Nasal cavity respiratory epithelium epithelial cell of viscerocranial mucosa (primary cell): Measurements from ENCODE around the gene ITIH3. TPM values are rescaled to one million over a fixed set of nuclear protein-coding genes. Genes with fewer than 3 reads are reported as not detected.

Experiments used
- total RNA-seq: library from RNA; depleted of rRNA; stranded (reverse); fragments of >200 nt; gene quantifications from 2 replicates; pipeline ENCODE4 v1.2.3, GENCODE V29; 2014

Gene ITIH3, protein sequence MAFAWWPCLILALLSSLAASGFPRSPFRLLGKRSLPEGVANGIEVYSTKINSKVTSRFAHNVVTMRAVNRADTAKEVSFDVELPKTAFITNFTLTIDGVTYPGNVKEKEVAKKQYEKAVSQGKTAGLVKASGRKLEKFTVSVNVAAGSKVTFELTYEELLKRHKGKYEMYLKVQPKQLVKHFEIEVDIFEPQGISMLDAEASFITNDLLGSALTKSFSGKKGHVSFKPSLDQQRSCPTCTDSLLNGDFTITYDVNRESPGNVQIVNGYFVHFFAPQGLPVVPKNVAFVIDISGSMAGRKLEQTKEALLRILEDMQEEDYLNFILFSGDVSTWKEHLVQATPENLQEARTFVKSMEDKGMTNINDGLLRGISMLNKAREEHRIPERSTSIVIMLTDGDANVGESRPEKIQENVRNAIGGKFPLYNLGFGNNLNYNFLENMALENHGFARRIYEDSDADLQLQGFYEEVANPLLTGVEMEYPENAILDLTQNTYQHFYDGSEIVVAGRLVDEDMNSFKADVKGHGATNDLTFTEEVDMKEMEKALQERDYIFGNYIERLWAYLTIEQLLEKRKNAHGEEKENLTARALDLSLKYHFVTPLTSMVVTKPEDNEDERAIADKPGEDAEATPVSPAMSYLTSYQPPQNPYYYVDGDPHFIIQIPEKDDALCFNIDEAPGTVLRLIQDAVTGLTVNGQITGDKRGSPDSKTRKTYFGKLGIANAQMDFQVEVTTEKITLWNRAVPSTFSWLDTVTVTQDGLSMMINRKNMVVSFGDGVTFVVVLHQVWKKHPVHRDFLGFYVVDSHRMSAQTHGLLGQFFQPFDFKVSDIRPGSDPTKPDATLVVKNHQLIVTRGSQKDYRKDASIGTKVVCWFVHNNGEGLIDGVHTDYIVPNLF
- not detected in 2 replicates for total RNA-seq

DNA sequence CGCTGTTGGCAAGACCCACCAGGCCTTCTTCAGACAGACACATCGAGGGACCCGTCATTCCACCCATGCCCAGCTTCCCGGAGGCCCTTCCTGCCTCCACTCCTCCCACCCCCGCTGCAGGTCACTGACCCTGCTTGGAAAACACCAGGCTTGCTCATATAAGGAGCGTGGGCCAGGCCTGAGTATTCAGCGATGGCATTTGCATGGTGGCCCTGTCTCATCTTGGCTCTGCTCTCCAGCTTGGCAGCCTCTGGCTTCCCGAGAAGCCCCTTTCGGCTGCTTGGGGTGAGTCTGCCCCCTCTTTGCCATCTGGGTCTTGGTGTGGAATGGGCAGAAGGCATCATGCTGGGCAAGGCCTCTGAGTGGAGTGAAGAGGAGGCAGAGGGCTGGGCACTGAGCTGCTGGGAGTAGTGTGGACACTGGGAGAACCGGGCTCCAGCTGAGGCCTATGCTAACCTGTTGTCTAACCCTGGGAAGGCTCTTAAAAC, at the start of gene ITIH3:
TSS of gene ITIH3 (plus strand) at position 185 of the 488 bp plus-strand sequence. CDS start at position 193, 8 bp downstream.

DNA sequence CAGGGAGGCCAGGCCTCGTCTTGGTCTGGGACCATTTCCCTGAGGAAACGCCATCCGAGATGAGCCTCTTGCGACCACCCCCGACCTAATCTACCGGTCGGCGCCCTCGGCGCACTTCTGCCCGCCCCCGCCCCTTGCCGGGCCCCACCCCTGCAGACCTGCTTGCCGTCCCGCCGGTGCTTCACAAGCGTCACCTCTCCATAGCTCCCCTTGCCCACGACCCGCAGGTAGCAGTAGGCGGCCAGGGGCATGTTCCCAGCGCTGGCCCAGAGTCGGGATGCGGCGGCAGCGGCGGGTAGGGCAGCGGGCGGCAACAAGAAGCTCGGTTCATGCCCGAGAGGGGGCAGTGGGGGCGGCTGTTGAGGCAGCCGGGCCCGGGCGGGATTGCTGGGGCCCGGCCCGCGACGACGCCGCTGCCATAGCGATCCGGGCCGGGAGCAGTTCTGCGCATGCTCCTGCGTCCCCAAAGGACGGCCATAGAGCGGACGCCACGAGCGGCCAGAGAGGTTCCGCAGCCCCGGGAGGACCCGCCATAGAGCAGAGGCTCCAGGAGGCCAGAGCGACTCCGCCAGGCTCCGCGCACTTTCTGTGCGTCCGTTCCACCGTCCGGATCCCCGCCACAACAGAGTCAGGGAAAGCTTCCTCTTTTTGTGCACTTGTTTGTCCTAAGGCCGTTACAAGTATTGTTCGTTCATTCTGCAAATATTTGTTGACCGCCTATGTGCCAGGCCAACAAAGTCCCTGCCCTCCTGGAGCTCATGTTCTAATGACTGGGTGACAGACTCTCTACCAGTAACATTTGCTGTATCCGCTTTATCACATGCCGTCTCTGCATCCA, 23.9 kb upstream of the ITIH3 start, which contains the start of gene NEK4:
TSS of gene NEK4 (minus strand) at position 445 of the 838 bp plus-strand sequence. CDS start at position 251, 194 bp downstream.

DNA sequence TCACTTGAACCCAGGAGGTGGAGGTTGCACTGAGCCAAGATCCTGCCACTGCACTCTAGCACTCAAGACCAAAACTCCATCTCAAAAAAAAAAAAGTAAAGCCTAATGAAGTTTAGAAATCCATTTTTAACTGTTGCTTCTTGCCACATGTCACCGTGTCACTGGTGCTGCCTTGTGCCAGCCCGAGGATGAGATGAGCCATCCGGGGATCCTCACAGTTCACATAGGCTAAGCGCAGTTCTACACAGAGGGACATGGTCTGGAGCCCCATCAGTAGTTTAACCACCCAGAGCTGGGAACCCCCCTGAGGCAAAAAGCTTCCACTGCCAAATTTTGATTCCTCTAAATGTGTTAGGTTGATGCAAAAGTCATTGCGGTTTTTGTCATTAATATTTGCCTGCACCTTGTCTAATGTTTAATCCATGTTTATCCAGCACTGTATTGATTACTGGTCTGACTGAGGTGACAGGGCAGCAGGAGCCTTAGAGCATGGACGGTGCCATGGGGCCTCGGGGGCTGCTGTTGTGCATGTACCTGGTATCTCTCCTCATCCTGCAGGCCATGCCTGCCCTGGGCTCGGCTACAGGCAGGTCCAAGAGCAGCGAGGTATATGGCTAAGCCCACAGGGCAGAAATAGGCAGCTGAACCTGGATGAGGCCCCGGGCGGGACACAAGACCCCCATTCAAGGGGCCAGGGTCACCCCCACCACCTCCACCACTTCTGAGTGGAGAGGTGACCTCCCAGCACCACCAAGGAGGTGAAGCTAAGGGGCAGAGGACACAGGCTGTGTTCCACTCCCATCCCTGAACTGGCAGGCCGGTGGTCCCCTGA, 17.3 kb upstream of the ITIH3 start, which contains the start of gene ITIH1:
TSS of gene ITIH1 (plus strand) at position 473 of the 832 bp plus-strand sequence. CDS start at position 490, 17 bp downstream.

GRCh38 chr3:52830535-52831258, 36.1 kb downstream of the ITIH3 start, which contains the start of gene ITIH4:
ITIH4 (minus strand) TSS chr3:52830672; CDS start chr3:52830642, 30 bp downstream.

DNA sequence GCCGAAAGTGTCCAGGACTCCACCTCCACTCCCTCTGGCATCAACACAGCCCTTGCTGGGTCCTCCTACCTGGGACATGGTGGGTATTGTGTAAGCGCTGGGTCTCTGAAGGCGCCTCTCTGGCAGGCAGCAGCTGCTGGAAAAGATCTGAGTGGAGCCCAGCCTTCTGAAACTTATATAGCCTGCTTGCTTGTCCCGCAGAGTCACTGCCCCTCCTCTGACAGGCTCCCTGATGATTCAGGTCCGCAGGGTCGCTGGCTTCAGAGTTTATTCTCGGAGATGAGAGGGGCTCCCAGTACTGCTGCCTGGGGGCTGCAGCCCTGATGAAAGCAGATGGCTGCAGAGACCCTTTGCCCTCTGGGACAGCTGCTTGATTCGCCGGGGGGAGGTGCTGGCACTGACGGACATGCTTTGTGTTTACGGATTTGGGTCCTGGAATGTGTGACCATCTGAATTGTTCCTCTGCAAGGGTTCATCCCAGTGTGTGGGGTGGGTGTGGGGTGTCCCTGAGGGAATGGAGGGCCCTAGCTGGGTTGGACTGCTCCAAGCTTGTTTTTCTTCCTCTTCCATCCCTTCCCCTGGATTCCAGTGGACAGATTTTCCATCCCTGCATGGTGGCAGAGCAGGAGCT, 40.4 kb downstream of the ITIH3 start, which contains the start of gene MUSTN1:
TSS of gene MUSTN1 (minus strand) at position 149 of the 631 bp plus-strand sequence. CDS start at position 78, 71 bp downstream.

Other genes with a start within 250 kb of the ITIH3 start
- gene PBRM1, start 108.9 kb upstream of the ITIH3 start, total RNA-seq: 70.1 and 109 TPM in 2 replicates
- 186 and 219 TPM in 2 replicates for gene GNL3, start 108.8 kb upstream of the ITIH3 start, total RNA-seq
- gene GLT8D1, start 89.0 kb upstream of the ITIH3 start, total RNA-seq: 60.1 and 73.4 TPM in 2 replicates
- gene SPCS1, start 88.7 kb upstream of the ITIH3 start, total RNA-seq: 56.8 and 72.8 TPM in 2 replicates
- gene NEK4, start 23.9 kb upstream of the ITIH3 start, total RNA-seq: 21.5 and 28.1 TPM in 2 replicates
- not detected in 2 replicates for gene ITIH1, start 17.2 kb upstream of the ITIH3 start, total RNA-seq
- gene ITIH4, start 35.9 kb downstream of the ITIH3 start, total RNA-seq: 0.34 and 2.5 TPM in 2 replicates
- not detected in 2 replicates for gene MUSTN1, start 40.2 kb downstream of the ITIH3 start, total RNA-seq
- 9.2 and 17.7 TPM in 2 replicates for gene STIMATE, start 102.8 kb downstream of the ITIH3 start, total RNA-seq